Muscle layer of colon (tissue), 2 donors: ENCODE data around the gene FNDC3B.
"Not testable (repeated sequence)": the region's sequence is repeated elsewhere in the genome, so short reads cannot be mapped to it uniquely, and the experiment has no call there.

Source experiments
- H3K27ac ChIP-seq: one replicate; pipeline ENCODE4 v1.7.0; 2013; ENCODE audit warnings: low read depth, mild to moderate bottlenecking, low read length, moderate library complexity
- H3K27me3 ChIP-seq, 2 donors: one replicate each; pipeline ENCODE4 v1.7.0; 2013; ENCODE audit warnings: low read length in 2 of 2, mild to moderate bottlenecking in 2 of 2; ENCODE audit not compliant: insufficient read depth in 2 of 2, control insufficient read depth in 1 of 2
- H3K36me3 ChIP-seq: one replicate; pipeline ENCODE4 v1.7.0; 2013; ENCODE audit warnings: mild to moderate bottlenecking, low read length; ENCODE audit not compliant: insufficient read depth
- H3K4me1 ChIP-seq: one replicate; pipeline ENCODE4 v1.7.0; 2013; ENCODE audit warnings: mild to moderate bottlenecking, low read length; ENCODE audit not compliant: insufficient read depth
- H3K4me3 ChIP-seq, 2 donors: one replicate each; pipeline ENCODE4 v1.7.0; 2013; ENCODE audit warnings: low read length in 2 of 2, low read depth in 1 of 2, mild to moderate bottlenecking in 1 of 2, moderate library complexity in 1 of 2
- H3K9ac ChIP-seq: one replicate; pipeline ENCODE4 v1.7.0; 2013; ENCODE audit warnings: low read length
- H3K9me3 ChIP-seq: one replicate; pipeline ENCODE4 v1.7.0; 2013; ENCODE audit warnings: mild to moderate bottlenecking, low read length
- donor health status: abdominal sarcoma.
- donor health status: Adenocarcinoma of cecum.

FNDC3B gene

DNA sequence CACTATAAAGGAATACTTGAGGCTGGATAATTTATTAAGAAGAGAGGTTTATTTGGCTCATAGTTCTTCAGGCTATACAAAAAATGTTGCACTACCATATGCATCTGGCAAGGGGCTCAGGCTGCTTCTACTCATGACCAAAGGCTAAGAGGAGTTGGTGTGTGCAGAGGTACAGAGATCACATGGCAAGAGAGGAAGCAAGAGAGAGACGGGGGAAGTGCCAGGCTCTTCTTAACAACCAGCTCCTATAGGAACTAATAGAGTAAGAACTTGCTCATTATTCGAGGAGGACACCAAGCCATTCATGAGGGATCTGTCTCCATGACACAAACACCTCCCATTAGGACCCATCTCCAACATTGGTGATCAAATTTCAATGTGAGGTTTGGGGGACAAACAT, 6.0 kb upstream of the FNDC3B start:
- H3K9me3 ChIP-seq = no peaks in the 10 kb centered on the region
- H3K27me3 ChIP-seq = no peaks in the 10 kb centered on the region
- no peak overlapping the region for H3K9ac ChIP-seq
- H3K36me3 ChIP-seq = no peaks in the 10 kb centered on the region
- no peak overlapping the region for H3K4me3 ChIP-seq
- no peak overlapping the region for H3K27ac ChIP-seq
- H3K4me1 ChIP-seq = no peaks in the 10 kb centered on the region

DNA sequence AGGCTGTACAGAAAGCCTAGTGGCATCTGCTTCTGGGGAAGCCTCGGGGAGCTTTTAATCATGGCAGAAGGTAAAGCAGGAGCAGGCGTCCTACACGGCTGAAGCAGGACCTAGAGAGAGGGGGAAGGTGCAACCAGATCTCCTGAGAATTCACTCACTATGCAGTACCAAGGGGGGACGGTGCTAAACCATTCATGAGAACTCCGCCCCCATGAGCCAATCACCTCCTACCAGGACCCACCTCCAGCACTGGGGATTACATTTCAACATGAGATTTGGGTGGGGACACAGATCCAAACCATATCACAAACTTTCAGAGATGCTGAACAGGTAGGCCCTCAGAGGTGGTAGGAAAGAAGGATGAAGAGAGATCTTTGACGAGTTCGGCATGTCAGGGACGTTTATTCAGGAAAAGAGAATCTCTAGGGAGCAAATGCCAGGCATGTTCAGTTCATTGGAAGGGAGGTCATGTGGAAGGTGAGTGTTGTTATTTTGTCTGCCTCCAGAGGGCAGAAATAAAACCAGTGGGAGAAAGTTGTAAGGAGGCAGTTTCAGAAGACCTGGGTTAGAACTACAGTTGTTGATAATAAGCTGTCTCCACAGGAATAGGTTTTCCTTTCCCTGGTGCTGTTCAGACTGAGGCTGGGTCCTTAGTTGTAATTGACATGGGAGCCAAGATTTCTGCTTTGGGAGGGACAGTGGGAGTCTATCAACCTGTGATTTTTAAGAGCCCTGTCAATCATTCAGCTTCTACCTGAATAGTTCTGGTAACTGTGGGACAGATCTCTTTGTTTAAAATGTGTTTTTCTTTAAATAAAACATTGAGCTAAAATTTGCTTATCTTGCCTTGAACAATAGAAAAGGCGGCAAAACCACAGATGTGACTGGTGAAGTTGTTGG, 4.3 kb upstream of the FNDC3B start:
- Histone ChIP-seq H3K9ac (no peak overlapping the region), H3K36me3 (no peaks in the 10 kb centered on the region)

DNA sequence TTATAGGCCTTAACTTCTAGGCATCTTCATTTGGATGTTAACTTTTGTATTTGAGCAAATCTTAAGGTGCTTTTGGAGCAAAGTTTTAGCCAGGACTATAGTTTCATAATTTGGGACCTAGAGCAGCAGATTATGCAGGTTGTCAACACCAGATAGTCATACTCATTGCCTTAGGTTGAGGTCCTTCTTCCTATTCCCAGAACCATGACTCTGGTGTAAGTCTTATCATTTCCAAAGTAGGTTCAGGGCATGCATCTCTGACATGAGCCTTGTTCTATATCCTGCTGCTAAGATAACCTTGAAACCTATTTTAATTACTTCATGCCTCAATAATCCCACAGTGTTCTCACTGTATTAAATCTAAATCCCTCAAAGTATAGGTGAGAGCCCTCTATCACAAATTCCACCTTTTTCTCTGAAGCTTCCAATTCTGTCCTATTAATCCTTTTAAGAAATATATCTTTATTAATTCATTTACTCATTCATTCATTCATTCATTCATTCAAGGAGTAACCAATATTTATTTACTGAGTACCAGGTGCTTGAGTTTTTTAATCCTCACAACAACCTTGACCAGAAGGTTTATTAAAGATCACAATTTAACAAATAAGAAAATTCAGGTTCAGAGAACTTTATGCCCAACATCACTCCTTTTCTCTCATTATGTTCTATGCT, 2.7 kb upstream of the FNDC3B start:
- H3K27ac ChIP-seq = no peak overlapping the region
- H3K4me3 ChIP-seq = no peak overlapping the region

More for the DNA sequence above, 4.3 kb upstream of the FNDC3B start:
- Histone ChIP-seq H3K27ac (no peak overlapping the region), H3K27me3 (no peaks in the 10 kb centered on the region), H3K4me3 (no peak overlapping the region), H3K9me3 (no peaks in the 10 kb centered on the region), H3K4me1 (no peaks in the 10 kb centered on the region)

DNA sequence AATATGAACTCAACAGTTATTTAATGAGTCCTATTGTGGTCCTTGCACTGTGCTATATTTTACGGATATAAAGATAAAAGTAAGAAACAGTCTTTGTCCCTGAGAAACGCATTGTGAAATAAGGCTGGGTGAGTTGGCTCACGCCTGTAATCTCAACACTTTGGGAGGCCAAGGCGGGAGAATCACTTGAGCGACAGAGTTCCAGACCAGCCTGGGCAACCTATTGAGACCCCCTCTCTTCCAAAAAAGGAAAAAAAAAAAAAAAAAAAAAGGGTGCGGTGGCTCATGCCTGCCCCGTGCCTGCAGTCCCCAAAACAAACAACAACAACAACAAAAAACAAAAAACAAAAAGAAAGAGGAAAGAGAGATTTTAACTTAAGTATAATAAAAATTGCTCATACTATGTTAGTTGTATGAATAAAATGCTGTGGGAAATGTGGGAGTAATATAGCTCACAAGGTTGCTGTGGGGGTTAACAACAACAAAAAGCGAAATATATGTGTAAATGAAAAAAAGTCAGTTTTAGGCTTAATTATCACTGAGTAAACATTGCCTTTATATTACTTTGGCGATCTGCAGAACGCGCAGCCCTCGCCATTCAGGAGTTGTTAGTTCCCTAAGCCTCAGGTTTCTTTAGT, 461 bp upstream of the FNDC3B start:
- Histone ChIP-seq H3K36me3 (no peaks in the 10 kb centered on the region), H3K9ac (no peak overlapping the region), H3K27me3 (no peaks in the 10 kb centered on the region), H3K4me3 (peak overlapping the region; percentile 82 to 97), H3K4me1 (no peaks in the 10 kb centered on the region), H3K9me3 (no peaks in the 10 kb centered on the region), H3K27ac (peak overlapping the region; percentile 100)

More for the DNA sequence above, 2.7 kb upstream of the FNDC3B start:
- Histone ChIP-seq H3K9ac (no peak overlapping the region), H3K27me3 (no peaks in the 10 kb centered on the region), H3K9me3 (no peaks in the 10 kb centered on the region), H3K4me1 (no peaks in the 10 kb centered on the region), H3K36me3 (no peaks in the 10 kb centered on the region)

DNA sequence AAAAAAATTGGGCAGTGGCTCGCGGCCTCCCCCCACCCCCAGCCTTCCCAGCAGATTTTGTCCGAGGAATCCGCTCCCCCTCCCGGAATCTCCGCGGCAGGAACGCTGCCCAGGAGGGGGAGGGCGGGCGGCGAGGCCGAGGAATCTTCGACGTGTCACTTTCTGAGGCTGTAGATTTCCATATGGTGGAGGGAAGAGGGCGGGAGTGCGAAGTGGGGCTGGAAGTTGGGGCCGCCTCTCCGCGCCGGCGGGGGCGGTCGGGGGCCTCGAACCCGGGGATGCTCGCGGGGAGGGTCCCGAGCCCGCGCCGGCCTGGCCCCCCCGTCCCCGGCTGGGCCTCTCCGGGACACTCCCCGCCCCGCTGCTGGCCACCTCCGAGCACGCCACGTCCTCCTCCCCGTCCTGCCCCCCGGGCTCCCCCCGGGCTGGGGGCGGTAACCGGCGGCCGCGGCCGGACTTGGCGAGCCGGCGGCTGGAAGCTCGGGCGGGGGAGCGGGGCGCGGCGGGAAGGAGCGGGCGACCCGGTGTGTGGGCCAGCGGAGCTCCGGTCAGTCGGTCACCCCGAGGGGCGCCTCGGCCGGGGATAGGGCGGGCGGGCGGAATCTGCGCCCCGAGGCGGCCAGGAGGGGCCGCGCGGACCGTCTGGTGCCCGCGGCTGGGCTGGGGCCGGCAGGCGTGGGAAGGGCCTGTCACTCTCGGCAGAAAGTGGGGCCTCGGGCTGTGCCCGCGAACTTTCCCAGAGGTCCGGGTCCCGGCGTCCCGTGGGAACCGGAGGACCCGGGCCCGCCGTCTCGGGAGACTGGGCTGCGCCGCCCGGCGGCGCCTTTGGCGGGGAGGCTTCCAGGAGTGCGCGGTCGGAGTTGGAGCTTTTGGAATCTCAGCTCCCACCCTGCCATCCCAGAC, 951 bp downstream of the FNDC3B start:
- H3K36me3 ChIP-seq = no peaks in the 10 kb centered on the region
- peaks cover 12% of the 10 kb centered on the region for H3K4me1 ChIP-seq

DNA sequence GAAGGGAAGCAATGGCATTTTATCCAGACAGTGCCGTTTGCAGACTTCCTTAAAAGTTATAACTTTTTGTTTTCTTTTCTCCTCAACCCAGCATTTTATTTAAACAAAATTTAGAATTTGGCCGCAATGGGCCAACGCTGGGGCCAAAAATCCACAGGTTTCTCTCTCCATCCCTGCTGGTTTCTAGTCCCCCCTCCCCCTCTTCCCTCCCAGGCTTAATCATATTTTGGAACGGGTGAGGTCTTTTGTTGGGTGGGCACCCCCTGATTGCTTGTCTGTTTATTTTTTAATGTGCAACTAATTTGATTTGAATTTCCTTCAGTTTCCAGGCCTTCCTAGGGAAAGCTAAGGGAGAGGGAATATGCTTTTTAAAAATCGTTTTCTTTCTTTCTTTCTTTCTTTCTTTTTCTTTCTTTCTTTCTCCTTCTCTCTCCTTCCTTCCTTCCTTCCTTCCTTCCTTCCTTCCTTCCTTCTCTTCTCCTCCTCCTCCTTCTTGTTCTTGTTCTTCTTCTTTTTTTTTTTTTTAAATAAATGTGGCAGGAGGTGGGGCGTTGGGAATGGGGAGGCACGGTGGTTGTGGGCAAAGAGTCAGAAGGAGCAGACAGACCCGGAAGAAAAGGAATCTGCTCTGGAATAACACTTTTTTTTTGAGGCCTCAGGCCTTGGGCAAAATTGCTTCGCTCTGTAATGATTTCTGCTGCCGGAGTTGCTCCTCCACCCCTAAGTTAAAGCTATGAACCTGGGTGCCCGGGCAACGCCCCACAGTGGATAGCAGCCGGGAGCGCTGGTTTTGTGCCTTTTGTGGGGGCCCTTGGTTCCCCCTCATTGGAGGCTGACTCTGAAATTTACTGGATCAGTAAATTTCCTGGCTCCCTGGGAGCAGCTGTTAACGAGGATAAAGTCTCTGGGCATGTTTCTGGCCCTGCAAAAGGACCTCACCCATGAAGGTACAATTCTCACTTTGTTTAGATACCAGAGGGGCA, 1.9 kb downstream of the FNDC3B start:
- no peaks in the 10 kb centered on the region for H3K27me3 ChIP-seq
- no peaks in the 10 kb centered on the region for H3K9me3 ChIP-seq
- H3K36me3 ChIP-seq = no peaks in the 10 kb centered on the region
- H3K9ac ChIP-seq = peak overlapping the region; percentile 45
- peak overlapping the region; percentile 82 to 97 for H3K4me3 ChIP-seq
- peak overlapping the region; percentile 35 for H3K27ac ChIP-seq
- H3K4me1 ChIP-seq = peaks cover 12% of the 10 kb centered on the region

More for the DNA sequence above, 951 bp downstream of the FNDC3B start:
- Histone ChIP-seq H3K27ac (peak overlapping the region; percentile 100), H3K27me3 (no peaks in the 10 kb centered on the region), H3K4me3 (peak overlapping the region; percentile 82 to 97), H3K9ac (peak overlapping the region; percentile 66), H3K9me3 (no peaks in the 10 kb centered on the region)

DNA sequence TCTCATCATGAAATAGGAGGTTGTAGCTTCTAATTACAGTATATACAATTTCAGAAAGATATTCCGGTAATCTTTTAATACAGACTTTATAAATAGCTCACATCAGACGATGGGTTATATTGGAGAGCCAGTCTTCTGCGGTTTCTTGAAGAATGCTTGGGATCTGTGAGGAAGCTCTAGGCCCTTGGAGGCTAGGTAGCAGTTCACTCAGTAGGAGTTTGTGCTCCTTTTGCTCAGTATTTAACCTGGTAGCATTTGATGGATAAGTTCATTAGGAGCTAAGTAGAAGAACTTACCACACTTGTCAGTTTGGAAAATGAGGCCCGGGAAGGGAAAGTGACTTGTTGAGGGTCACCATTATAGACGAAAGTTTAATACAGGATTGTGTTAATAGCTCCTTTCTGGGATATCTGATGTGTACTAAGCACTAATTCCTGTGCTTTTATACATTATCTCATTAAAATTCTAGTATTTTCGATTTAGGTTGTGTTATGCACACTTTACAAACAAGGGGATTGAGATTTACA, 2.8 kb downstream of the FNDC3B start:
- Histone ChIP-seq H3K27me3 (no peaks in the 10 kb centered on the region), H3K4me3 (peak overlapping the region in 1 of 2 donors; percentile 22), H3K9me3 (no peaks in the 10 kb centered on the region), H3K36me3 (no peaks in the 10 kb centered on the region), H3K27ac (no peak overlapping the region), H3K9ac (no peak overlapping the region), H3K4me1 (peaks cover 12% of the 10 kb centered on the region)

DNA sequence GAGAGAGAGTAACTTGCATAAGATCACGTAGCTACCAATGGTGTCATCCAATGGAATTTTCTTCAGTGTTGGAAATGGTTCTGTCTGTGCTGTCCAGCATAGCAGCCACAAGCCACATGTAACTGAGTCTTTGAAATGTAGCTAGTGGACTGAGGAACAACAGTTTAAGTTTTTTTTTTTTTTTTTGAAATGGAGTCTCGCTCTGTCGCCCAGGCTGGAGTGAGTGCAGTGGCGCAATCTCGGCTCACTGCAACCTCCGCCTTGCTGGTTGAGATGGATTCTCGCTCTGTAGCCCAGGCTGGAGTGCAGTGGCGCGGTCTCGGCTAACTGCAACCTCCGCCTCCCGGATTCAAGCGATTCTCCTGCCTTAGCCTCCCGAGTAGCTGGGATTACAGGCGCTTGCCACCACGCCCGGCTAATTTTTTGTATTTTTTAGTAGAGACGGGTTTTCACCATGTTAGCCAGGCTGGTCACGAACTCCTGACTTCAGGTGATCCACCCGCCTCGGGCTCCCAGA, 3.3 kb downstream of the FNDC3B start:
- Histone ChIP-seq H3K4me3 (peak overlapping the region in 1 of 2 donors; percentile 22), H3K4me1 (peaks cover 12% of the 10 kb centered on the region)
- not testable (repeated sequence) for H3K27ac ChIP-seq, H3K9me3 ChIP-seq, H3K27me3 ChIP-seq, H3K9ac ChIP-seq, H3K36me3 ChIP-seq

DNA sequence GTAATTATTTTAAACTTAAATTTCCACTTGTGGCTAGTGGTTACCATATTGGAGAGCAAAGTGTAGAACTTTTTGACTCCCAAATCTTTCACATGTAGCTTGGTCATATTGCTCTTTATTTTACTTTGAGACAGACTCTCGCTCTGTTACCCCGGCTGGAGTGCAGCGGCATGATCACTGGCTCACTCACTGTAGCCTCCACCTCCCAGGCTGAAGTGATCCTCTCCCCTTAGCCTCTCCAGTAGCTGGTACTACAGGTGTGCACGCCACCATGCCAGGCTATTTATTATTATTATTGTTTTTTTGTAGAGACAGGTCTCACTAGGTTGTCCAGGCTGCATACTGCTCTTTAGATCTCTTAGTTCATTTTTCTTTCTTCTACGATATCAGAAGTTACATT, 3.9 kb downstream of the FNDC3B start:
- no peak overlapping the region for H3K9ac ChIP-seq
- H3K4me1 ChIP-seq = peaks cover 12% of the 10 kb centered on the region
- no peaks in the 10 kb centered on the region for H3K27me3 ChIP-seq
- no peaks in the 10 kb centered on the region for H3K9me3 ChIP-seq
- H3K36me3 ChIP-seq = no peaks in the 10 kb centered on the region
- H3K27ac ChIP-seq = no peak overlapping the region
- no peak overlapping the region for H3K4me3 ChIP-seq

DNA sequence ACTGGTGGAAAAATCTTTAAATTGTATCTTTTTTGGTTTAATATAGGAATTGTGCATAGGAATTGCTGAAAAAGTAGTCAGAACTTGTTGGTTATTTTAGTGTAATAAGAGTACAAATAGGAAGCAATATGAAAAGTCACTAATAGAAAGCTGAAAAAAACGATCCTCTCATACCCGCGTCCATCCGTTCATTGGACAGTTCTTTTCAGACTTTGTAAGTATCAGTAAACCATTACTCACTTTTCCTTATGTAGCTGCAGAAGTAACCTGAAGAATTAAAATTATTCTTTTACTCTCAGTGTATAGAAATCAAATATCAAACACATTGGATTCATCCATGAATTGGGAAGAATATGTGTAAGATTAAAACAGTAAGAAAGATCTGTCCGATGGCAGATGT, 4.4 kb downstream of the FNDC3B start:
- Histone ChIP-seq H3K4me1 (peaks cover 12% of the 10 kb centered on the region), H3K9me3 (no peaks in the 10 kb centered on the region), H3K27me3 (no peaks in the 10 kb centered on the region), H3K36me3 (no peaks in the 10 kb centered on the region), H3K4me3 (no peak overlapping the region), H3K9ac (no peak overlapping the region), H3K27ac (no peak overlapping the region)
